Erythroblast (primary cell): ENCODE data around the gene IFT57.

Experiments
- GATA1 ChIP-seq: IDR thresholded peaks from 2 replicates; pipeline ENCODE4 v1.6.1; 2011; ENCODE audit warnings: low read depth, mild to moderate bottlenecking, control low read depth, low read length, moderate library complexity
- POLR2A ChIP-seq: IDR thresholded peaks from 2 replicates; pipeline ENCODE4 v1.6.1; 2011; ENCODE audit warnings: mild to moderate bottlenecking, low read length

GRCh38 chr3:108235290-108235689 lies 13.1 kb upstream of the IFT57 start:
- no peak for TF ChIP-seq POLR2A
- TF ChIP-seq GATA1, result no peak
